K562 (cell line): ENCODE measurements around the gene FMO5. TPM values are rescaled to one million over a fixed set of nuclear protein-coding genes. Genes with fewer than 3 reads are reported as not detected.
A peak's percentile ranks its signal among the peaks of the same experiment; 100 is the strongest.

Experiments
- TAL1 ChIP-seq: fragments of 450-650 bp; IDR thresholded peaks from 2 replicates; pipeline ENCODE4 v1.6.1; 2016; ENCODE audit warnings: mild to moderate bottlenecking
- polyA plus RNA-seq, 8 experiments: library from polyadenylated mRNA; depleted of rRNA in 4 of 8; stranded (reverse) in 5 of 8; unstranded in 3 of 8; fragments of >200 nt; fragmentation: Nextera tagmentation in 2 of 8; fragmentation: Illumina TruSeq in 1 of 8; extraction: Ambion mirVana in 2 of 8; extraction: Trizol in 1 of 8; gene quantifications; 2 replicates each; pipeline versions ENCODE4 v1.2.1 to v1.2.3, GENCODE V29; 2011 to 2014; ENCODE audit warnings: inconsistent platforms in 1 of 8, missing spikeins in 1 of 8
- total RNA-seq, 7 experiments: library from RNA; depleted of rRNA in 6 of 7; stranded (reverse); fragments of >200 nt in 6 of 7; fragmentation: Illumina TruSeq in 2 of 7; extraction: Trizol in 2 of 7; gene quantifications; 2 replicates each; pipeline versions ENCODE4 v1.2.1 to v1.2.3, GENCODE V29; 2011 to 2021; ENCODE audit warnings: low replicate concordance in 1 of 7
- TF ChIP-seq, protein P1 (sequence below), 2 experiments: fragments of 450-650 bp; IDR thresholded peaks; 2 replicates each; pipeline ENCODE4 v1.6.1; 2018; ENCODE audit warnings: mild to moderate bottlenecking in 2 of 2, low read depth in 1 of 2; ENCODE audit not compliant: partially characterized antibody in 2 of 2
- TF ChIP-seq, protein P2 (sequence below), 2 experiments: fragments of 250-450 bp in 1 of 2; fragments of 450-650 bp in 1 of 2; sonication (Bioruptor Pico) in 1 of 2; IDR thresholded peaks; 2 replicates each; pipeline versions ENCODE4 v1.6.1 to v1.8.0; 2016 to 2021; ENCODE audit warnings: mild to moderate bottlenecking in 2 of 2, moderate library complexity in 2 of 2, missing compliant biosample characterization in 1 of 2, missing genetic modification characterization in 1 of 2
- TF ChIP-seq, protein P3 (sequence below), 3 experiments: fragments of 200-800 bp in 1 of 3; sonication (Bioruptor generic) in 1 of 3; sonication (generic) in 1 of 3; formaldehyde crosslinking in 1 of 3; IDR thresholded peaks; 2 replicates each; pipeline versions ENCODE4 v1.6.1 to v1.8.0; 2016 to 2022; ENCODE audit warnings: mild to moderate bottlenecking in 2 of 3, missing compliant biosample characterization in 2 of 3, missing genetic modification characterization in 2 of 3, missing genetic modification reagents in 1 of 3
- TF ChIP-seq, protein P4 (sequence below): fragments of 200-800 bp; sonication (Bioruptor generic); IDR thresholded peaks from 2 replicates; pipeline ENCODE4 v1.6.1; 2017; ENCODE audit warnings: missing genetic modification characterization, missing compliant biosample characterization

Gene FMO5
- total and polyA plus RNA-seq, 9 of the 15 experiments (the other 6 are each of a cell fraction or from before 2014, with no cell fraction given) = 0.11 to 0.69 (median 0.19) TPM; not detected in 1

DNA sequence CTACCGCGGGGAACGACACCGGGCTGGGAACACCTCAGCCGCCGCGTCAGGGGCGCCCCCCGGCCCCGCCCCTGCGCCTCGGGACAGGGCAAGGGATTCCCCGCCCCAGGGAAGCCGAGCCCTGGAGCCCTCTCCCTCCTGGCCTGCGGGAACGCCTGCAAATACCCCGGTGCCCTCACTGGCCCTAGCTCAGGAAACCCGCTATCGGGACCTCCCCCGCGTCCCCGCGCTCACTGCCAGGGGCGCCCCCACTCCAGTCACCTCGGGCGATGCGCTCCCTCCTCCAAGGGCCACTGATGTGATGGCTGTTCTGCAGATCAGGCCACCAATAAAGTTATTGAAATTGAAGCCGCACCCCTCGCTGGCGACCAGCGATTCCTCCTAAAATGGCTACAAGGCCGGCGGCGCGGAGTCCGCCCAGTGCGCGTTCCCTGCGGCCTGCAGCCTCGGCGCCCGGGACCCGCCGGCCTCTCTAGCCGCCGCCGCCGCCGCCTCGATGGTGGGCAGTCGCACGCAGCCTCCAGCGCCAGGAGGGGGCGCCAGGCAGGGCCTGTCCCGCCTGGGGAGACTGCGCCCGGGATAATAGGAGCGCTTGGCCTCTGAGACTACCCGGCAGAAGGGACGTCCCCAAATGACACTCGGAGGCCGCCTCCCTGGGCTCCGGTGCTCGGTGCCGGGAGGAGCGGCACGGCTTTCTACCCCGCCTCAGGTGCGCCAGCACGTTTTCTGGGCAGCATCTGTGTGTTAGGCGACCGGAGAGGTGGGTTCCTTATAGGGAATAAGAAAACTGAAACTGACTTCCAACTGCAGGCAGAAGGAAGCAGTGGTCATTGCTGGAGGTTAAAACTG, 52.7 kb downstream of the FMO5 start, which contains the start of gene PRKAB2 (continued):
- TF ChIP-seq, protein P1, sequence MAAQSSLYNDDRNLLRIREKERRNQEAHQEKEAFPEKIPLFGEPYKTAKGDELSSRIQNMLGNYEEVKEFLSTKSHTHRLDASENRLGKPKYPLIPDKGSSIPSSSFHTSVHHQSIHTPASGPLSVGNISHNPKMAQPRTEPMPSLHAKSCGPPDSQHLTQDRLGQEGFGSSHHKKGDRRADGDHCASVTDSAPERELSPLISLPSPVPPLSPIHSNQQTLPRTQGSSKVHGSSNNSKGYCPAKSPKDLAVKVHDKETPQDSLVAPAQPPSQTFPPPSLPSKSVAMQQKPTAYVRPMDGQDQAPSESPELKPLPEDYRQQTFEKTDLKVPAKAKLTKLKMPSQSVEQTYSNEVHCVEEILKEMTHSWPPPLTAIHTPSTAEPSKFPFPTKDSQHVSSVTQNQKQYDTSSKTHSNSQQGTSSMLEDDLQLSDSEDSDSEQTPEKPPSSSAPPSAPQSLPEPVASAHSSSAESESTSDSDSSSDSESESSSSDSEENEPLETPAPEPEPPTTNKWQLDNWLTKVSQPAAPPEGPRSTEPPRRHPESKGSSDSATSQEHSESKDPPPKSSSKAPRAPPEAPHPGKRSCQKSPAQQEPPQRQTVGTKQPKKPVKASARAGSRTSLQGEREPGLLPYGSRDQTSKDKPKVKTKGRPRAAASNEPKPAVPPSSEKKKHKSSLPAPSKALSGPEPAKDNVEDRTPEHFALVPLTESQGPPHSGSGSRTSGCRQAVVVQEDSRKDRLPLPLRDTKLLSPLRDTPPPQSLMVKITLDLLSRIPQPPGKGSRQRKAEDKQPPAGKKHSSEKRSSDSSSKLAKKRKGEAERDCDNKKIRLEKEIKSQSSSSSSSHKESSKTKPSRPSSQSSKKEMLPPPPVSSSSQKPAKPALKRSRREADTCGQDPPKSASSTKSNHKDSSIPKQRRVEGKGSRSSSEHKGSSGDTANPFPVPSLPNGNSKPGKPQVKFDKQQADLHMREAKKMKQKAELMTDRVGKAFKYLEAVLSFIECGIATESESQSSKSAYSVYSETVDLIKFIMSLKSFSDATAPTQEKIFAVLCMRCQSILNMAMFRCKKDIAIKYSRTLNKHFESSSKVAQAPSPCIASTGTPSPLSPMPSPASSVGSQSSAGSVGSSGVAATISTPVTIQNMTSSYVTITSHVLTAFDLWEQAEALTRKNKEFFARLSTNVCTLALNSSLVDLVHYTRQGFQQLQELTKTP (IDR thresholded peaks at IDR 0.05; ENCODE audit: low read depth in 1 of 2, partially characterized antibody in 2 of 2) = peak in 1 of 2 experiments; percentile 48
- TF ChIP-seq TAL1 = no peak
- TF ChIP-seq, protein P2, sequence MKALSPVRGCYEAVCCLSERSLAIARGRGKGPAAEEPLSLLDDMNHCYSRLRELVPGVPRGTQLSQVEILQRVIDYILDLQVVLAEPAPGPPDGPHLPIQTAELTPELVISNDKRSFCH (CRISPR knock-in tag; IDR thresholded peaks at IDR 0.05) = no peak
- TF ChIP-seq, protein P2 (tag; IDR thresholded peaks at IDR 0.05) = 0 out of 2 replicates have a peak, but pooled peaks have one; percentile 40
- TF ChIP-seq, protein P3, sequence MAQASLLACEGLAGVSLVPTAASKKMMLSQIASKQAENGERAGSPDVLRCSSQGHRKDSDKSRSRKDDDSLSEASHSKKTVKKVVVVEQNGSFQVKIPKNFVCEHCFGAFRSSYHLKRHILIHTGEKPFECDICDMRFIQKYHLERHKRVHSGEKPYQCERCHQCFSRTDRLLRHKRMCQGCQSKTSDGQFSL (CRISPR knock-in tag; IDR thresholded peaks at IDR 0.05) = 0 out of 2 replicates have a peak, but pooled peaks have one; percentile 20
- TF ChIP-seq, protein P3 (tag; IDR thresholded peaks at IDR 0.05) = no peak
- TF ChIP-seq, protein P4, sequence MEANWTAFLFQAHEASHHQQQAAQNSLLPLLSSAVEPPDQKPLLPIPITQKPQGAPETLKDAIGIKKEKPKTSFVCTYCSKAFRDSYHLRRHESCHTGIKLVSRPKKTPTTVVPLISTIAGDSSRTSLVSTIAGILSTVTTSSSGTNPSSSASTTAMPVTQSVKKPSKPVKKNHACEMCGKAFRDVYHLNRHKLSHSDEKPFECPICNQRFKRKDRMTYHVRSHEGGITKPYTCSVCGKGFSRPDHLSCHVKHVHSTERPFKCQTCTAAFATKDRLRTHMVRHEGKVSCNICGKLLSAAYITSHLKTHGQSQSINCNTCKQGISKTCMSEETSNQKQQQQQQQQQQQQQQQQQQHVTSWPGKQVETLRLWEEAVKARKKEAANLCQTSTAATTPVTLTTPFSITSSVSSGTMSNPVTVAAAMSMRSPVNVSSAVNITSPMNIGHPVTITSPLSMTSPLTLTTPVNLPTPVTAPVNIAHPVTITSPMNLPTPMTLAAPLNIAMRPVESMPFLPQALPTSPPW = peak; percentile 94
